ENCODE data around the gene PLCL2. TPM values are rescaled to one million over a fixed set of nuclear protein-coding genes. Genes with fewer than 3 reads are reported as not detected.

Gene PLCL2
- total RNA-seq, 1 experiment from 2014 or later, result 32.1 TPM

GRCh38 chr3:16911916-16912315 lies 27.2 kb downstream of the PLCL2 start:
- Mint-ChIP-seq H3K4me3 (no peak overlapping the region), H3K27ac (no peak overlapping the region), H3K4me1 (peaks cover 31 to 34% of the 10 kb centered on the region in 2 experiments), H3K27me3 (ENCODE audit: low read depth) (no peaks in the 10 kb centered on the region), H3K36me3 (ENCODE audit: insufficient read depth in 1 of 3, low read depth in 3 of 3) (no peaks in the 10 kb centered on the region), H3K9me3 (no peaks in the 10 kb centered on the region)
- Histone ChIP-seq H3T11ph (ENCODE audit: low read length) (no peak overlapping the region), H3K9ac (ENCODE audit: extremely low read depth, insufficient read length, low read length) (no peak overlapping the region), H2BK12ac (ENCODE audit: insufficient read length, low read depth, low read length) (no peak overlapping the region), H4K5ac (ENCODE audit: insufficient read length, low read depth, low read length) (no peak overlapping the region), H3K79me2 (ENCODE audit: insufficient read depth, low read length) (no peaks in the 10 kb centered on the region), H3K9me3 (ENCODE audit: control insufficient read depth, low read depth, low read length) (no peaks in the 10 kb centered on the region), H2BK15ac (ENCODE audit: low read depth, low read length) (no peak overlapping the region), H4K20me1 (ENCODE audit: control insufficient read depth, insufficient read depth, insufficient read length) (no peaks in the 10 kb centered on the region), H2AFZ (ENCODE audit: low read length) (no peak overlapping the region), H3K27ac (ENCODE audit: insufficient read length, low read depth, low read length) (no peak overlapping the region), H3K27me3 (ENCODE audit: insufficient read depth, low read length) (no peaks in the 10 kb centered on the region), H3K4me2 (ENCODE audit: insufficient read depth, insufficient read length, low read length) (no peak overlapping the region), H2BK20ac (ENCODE audit: low read depth, low read length, poor library complexity, severe bottlenecking) (no peak overlapping the region), H3K4me1 (ENCODE audit: insufficient read depth, low read length) (no peaks in the 10 kb centered on the region), H2BK120ac (ENCODE audit: low read depth, low read length, poor library complexity, severe bottlenecking) (no peak overlapping the region), H3K18ac (ENCODE audit: insufficient read length, low read depth, low read length) (no peak overlapping the region), H4K91ac (ENCODE audit: insufficient read length, low read depth, low read length) (no peak overlapping the region), H3K14ac (ENCODE audit: insufficient read depth, low read length) (no peak overlapping the region), H3K23me2 (ENCODE audit: insufficient read length, low read depth, low read length, poor library complexity, severe bottlenecking) (no peaks in the 10 kb centered on the region), H4K8ac (replicated peaks; ENCODE audit: insufficient read length, low read depth, low read length) (no peak overlapping the region), H3K4ac (ENCODE audit: low read depth, low read length) (no peak overlapping the region), H3K79me1 (ENCODE audit: insufficient read depth, low read depth, low read length, poor library complexity, severe bottlenecking) (no peaks in the 10 kb centered on the region), H2BK5ac (ENCODE audit: insufficient read length, low read length) (no peak overlapping the region), H3K56ac (ENCODE audit: insufficient read length, low read depth, low read length) (no peak overlapping the region), H3K23ac (ENCODE audit: insufficient read length, low read depth, low read length) (no peak overlapping the region), H2AK5ac (ENCODE audit: insufficient read length, low read length) (no peak overlapping the region)
- no peak for DNase-seq
- TF ChIP-seq CTCF (conservative IDR thresholded peaks at IDR 0.05), result no peak
- no CpG with 5 or more reads among the region's 2 CpGs for WGBS (ENCODE audit: extremely low coverage, insufficient read length, low lambda C conversion rate)
